Kidney capillary endothelial cell (primary cell): ENCODE data around the gene ABHD2.
"Not testable (repeated sequence)": the region's sequence is repeated elsewhere in the genome, so short reads cannot be mapped to it uniquely, and the experiment has no call there.

Experiments
- DNase-seq: peaks from one replicate; pipeline ENCODE4 v3.0.0-alpha.2; 2018; ENCODE audit warnings: low spot score

Gene ABHD2

GRCh38 chr15:89227425-89227824 is 139.2 kb downstream of the ABHD2 start:
- no peak for DNase-seq

GRCh38 chr15:89230277-89230676 is 142.0 kb downstream of the ABHD2 start:
- no peak for DNase-seq

DNA sequence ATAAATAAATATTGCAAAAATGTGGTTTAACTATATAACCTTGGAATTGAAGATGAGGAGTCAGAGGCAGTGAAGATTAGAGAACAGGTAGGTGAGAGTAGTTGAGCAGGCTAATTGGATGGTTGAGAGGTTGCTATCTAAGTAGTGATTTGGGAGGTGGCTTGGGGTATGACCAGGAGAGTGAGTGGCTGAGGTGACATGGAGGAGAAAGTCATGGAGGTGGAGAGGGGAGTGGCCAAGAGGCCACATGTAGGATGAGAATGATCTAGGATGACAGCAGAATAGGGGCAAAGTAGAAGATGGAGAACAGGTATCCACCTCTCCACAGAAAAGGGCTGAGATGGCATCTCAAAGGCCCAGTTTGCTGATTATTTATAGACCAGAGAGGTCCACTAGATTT is 143.6 kb downstream of the ABHD2 start:
- DNase-seq: no peak

DNA sequence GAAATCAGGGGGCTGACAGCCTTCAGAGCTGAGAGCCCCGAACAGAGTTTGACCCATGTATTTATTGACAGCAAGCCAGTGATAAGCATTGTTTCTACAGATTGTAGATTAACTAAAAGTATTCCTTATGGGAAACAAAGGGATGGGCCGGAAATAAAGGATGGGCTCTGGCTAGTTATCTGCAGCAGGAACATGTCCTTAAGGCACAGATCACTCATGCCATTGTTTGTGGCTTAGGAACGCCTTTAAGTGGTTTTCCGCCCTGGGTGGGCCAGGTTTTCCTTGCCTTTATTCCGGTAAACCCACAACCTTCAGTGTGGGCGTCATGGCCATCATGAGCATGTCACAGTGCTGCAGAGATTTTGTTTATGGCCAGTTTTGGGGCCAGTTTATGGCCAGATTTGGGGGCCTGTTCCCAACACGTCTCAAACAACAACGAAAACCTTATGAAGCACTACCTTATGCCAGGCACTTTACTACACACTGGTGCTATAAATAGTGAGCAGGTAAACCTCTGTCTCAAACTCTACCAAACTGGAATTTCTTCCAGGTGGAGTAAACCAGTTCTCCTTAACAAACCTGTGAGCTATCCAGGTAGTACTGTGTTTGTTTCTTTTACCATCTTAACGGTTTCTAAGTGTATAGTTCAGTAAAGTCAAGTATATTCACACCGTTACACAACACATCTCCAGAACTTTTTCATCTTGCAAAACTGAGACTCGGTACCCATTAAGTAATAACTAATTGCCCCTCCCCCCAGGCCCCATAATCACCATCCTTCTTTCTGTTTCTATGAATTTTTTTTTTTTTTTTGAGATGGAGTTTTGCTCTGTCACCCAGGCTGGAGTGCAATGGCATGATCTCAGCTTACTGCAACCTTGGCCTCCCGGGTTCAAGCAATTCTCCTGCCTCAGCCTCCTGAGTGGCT is 151.9 kb downstream of the ABHD2 start:
- DNase-seq: not testable (repeated sequence)

DNA sequence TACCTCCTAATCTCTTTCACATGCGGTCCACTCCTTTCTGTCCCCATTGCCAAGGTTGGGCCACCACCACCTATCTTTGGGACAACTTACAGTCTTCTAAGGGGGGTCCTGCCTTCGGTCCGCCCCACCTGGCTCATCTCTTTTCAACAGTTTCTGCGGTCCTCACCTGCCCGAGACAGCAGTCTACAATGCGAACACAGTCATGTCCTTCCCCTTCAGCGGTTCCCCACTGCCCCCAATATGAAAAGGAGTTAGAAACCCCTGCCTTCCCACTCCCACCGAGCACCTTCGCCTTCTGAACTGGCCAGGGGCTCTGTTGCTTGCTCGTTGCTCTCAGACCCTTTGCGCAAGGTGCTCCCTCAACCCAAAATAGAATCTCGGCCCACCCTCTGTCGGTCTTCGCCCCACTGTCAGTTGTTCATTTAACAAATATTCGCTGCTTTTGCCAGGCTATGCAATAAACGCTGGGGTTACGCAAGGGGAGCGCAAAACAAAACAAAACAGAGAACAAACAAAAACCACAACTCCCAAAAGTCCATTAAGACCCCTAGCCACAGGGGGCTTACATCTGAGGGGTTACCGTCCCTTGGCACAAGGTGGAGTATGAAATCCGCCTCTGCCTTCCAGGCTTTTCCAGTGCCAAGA is 154.9 kb downstream of the ABHD2 start:
- DNase-seq: no peak

- DNase-seq: peak; percentile 90
Observed at GRCh38 chr15:89243691-89244573, 155.7 kb downstream of the ABHD2 start, which contains the start of gene FANCI. TSS of gene FANCI (plus strand) at chr15:89243979. CDS start at chr15:89247648, 3,669 bp downstream.

DNA sequence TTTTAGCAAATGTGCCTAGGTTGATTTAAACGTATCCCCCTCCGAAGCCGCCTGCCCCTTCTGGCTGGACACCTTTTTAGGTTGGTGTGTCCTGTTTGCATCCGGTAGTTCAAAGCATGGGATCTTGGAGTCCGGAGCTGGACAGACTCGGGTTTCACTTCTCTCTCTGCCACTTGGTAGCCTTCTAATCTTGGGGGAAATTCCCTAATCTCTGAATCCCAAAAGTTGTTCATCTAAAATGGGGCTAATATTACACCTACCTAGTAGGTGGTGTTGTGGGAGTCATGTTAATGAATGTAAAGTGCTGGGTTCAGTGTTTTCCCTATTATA is 156.3 kb downstream of the ABHD2 start:
- no peak for DNase-seq

GRCh38 chr15:89247446-89247845 is 159.2 kb downstream of the ABHD2 start:
- no peak for DNase-seq

- DNase-seq: no peak
Observed at GRCh38 chr15:89248584-89248983, 160.3 kb downstream of the ABHD2 start.

- DNase-seq: not testable (repeated sequence)
Observed at GRCh38 chr15:89250142-89250541, 161.9 kb downstream of the ABHD2 start.
